ENCODE results near the gene RUFY3. TPM values are rescaled to one million over a fixed set of nuclear protein-coding genes. Genes with fewer than 3 reads are reported as not detected.

RUFY3 gene
- total and polyA plus RNA-seq, 9 of the 15 experiments (the other 6 are each of a cell fraction or from before 2014, with no cell fraction given) = 4.2 to 31.1 (median 21.5) TPM

- TF ChIP-seq E2F4 (CRISPR knock-in tag; IDR thresholded peaks at IDR 0.05; ENCODE audit: low read depth) (no peak), SREBF2 (CRISPR knock-in tag; IDR thresholded peaks at IDR 0.05) (no peak), HDAC6 (IDR thresholded peaks at IDR 0.05; ENCODE audit: low read depth, low read length) (no peak), ZNF644 (tag; IDR thresholded peaks at IDR 0.05; ENCODE audit: low read depth) (no peak), MYBL2 (IDR thresholded peaks at IDR 0.05; ENCODE audit: low read depth) (no peak), MYBL2 (CRISPR knock-in tag; IDR thresholded peaks at IDR 0.05; ENCODE audit: borderline replicate concordance) (no peak), CBX3 (IDR thresholded peaks at IDR 0.05; ENCODE audit: borderline replicate concordance in 1 of 2, low read length in 2 of 2) (0 out of 3 replicates have a peak, but pooled peaks of 1 of the 2 experiments have one; percentile 35), ARID1B (IDR thresholded peaks at IDR 0.05) (no peak; the same call in 1 of the 2 replicates), REST (IDR thresholded peaks at IDR 0.05; ENCODE audit: borderline replicate concordance) (no peak), REST (CRISPR knock-in tag; IDR thresholded peaks at IDR 0.05; ENCODE audit: low read depth) (0 out of 2 replicates have a peak, but pooled peaks have one; percentile 21), ZNF77 (CRISPR knock-in tag; IDR thresholded peaks at IDR 0.05) (no peak), RCOR1 (IDR thresholded peaks at IDR 0.05; ENCODE audit: borderline replicate concordance in 1 of 2, low read depth in 2 of 2, low read length in 2 of 2) (peak in 1 of 2 experiments; percentile 65; a peak in 2 of 4 replicates), MTA1 (IDR thresholded peaks at IDR 0.05; ENCODE audit: borderline replicate concordance) (no peak), CEBPB (tag; IDR thresholded peaks at IDR 0.05) (no peak), MEF2A (IDR thresholded peaks at IDR 0.05; ENCODE audit: control insufficient read depth, low read depth, low read length) (no peak), PTTG1 (tag; IDR thresholded peaks at IDR 0.05; ENCODE audit: low read depth) (no peak), SNRNP70 (optimal IDR thresholded peaks at IDR 0.05; ENCODE audit: low read depth, low read length) (no peak), LARP7 (IDR thresholded peaks at IDR 0.05) (no peak)
- TF ChIP-seq, protein P1, sequence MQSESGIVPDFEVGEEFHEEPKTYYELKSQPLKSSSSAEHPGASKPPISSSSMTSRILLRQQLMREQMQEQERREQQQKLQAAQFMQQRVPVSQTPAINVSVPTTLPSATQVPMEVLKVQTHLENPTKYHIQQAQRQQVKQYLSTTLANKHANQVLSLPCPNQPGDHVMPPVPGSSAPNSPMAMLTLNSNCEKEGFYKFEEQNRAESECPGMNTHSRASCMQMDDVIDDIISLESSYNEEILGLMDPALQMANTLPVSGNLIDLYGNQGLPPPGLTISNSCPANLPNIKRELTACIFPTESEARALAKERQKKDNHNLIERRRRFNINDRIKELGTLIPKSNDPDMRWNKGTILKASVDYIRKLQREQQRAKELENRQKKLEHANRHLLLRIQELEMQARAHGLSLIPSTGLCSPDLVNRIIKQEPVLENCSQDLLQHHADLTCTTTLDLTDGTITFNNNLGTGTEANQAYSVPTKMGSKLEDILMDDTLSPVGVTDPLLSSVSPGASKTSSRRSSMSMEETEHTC (IDR thresholded peaks at IDR 0.05) = no peak
Measured at GRCh38 chr4:70704215-70704930, 17.4 kb upstream of the RUFY3 start (continued).

All from K562 (cell line).